Epithelial cell of esophagus (primary cell): ENCODE data around the gene TPM2.

Experiments used
- DNase-seq: peaks from one replicate; pipeline ENCODE4 v3.0.0; 2010; ENCODE audit warnings: low read depth
- H3K4me3 ChIP-seq: 2 replicates; pipeline ENCODE4 v1.5.1; 2011; ENCODE audit warnings: mild to moderate bottlenecking, low read length, control low read depth
- CTCF ChIP-seq: IDR thresholded peaks from 2 replicates; pipeline ENCODE4 v1.5.1; 2011; ENCODE audit warnings: low read depth, mild to moderate bottlenecking, low read length, control low read depth, inconsistent platforms; ENCODE audit not compliant: insufficient read depth; ENCODE audit errors: missing control alignments

TPM2 gene

DNA sequence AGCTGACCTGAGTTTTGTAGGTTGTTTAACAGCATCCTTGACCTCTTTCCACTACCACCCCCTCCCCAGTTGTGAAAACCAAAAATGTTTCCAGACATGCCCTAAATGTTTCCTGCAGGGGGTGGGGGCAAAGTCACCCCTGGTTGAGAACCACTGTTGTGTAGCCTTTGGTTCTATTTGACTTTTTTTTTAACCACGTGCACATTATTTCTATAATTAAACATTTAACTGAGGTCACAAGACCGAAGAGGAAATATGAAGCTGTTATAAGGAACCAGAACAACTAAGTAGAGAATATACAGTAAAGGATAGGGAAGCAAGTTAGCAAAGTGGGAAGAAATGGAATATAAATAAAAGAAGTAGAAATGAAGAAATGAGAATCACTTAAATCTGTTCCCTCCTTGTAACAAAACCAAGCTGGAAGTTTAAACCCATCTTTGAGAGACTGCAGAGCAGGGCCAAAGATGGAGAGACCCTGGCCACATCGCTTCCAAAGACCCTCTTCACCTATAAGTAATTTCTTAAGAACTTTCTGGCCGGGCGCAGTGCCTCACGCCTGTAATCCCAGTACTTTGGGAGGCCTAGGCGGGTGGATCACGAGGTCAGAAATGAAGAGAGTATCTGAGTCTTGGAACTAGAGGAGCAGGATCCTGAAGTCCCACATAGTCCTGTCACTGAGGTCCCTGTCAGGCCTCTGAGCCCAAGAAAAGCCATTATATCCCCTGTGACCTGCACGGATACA, 53.4 kb downstream of the TPM2 start:
- H3K4me3 ChIP-seq: no peak overlapping the region
- DNase-seq: no peak
- no peak for TF ChIP-seq CTCF

DNA sequence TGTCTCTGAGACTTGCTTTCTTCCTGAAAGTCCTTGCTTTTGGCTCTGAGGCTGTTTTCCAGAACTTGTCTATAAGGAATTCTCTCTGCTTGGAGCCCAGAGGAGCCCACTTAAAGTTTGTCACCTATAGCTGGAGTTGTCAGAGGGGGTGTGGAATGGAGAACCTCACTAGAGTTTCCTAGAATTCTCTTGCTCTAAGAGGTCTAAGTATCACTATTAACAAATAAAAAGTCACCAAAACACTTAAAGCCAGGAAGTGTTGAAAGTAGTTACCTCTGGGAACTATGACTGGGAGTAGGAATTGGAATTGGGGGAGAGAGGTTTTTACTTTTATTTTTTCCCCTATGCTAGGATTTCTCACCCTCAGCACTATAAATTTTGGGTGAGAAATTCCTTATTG, 54.0 kb downstream of the TPM2 start:
- TF ChIP-seq CTCF: no peak
- DNase-seq: no peak
- no peak overlapping the region for H3K4me3 ChIP-seq
